Right lobe of liver (tissue), 4 donors: ENCODE results near the gene OMD.

Experiments
- CTCF ChIP-seq, 4 donors: fragments of 200-600 bp in 3 of 4; fragments of 450-650 bp in 1 of 4; IDR thresholded peaks; one replicate each; pipeline versions ENCODE4 v1.5.1 to v1.8.0; 2016 to 2022; ENCODE audit warnings: antibody characterized with exemption in 4 of 4, mild to moderate bottlenecking in 2 of 4
- POLR2A ChIP-seq: fragments of 450-650 bp; IDR thresholded peaks from one replicate; pipeline ENCODE4 v1.6.1; 2017; ENCODE audit warnings: antibody characterized with exemption, mild to moderate bottlenecking
- donor health status: DM: no; HTN: no; CAD: no.
- donor health status: DM: no; HTN: no; CAD: no.
- donor health status: DM: no; HTN: yes; CAD: no.

GRCh38 chr9:92424340-92424739 lies at the start of gene OMD:
- TF ChIP-seq CTCF (IDR thresholded peaks at IDR 0.05) (no peak), POLR2A (no peak)
